ENCODE measurements around the gene HMGCLL1. TPM values are rescaled to one million over a fixed set of nuclear protein-coding genes. Genes with fewer than 3 reads are reported as not detected.

Gene HMGCLL1
- not detected for total RNA-seq

DNA sequence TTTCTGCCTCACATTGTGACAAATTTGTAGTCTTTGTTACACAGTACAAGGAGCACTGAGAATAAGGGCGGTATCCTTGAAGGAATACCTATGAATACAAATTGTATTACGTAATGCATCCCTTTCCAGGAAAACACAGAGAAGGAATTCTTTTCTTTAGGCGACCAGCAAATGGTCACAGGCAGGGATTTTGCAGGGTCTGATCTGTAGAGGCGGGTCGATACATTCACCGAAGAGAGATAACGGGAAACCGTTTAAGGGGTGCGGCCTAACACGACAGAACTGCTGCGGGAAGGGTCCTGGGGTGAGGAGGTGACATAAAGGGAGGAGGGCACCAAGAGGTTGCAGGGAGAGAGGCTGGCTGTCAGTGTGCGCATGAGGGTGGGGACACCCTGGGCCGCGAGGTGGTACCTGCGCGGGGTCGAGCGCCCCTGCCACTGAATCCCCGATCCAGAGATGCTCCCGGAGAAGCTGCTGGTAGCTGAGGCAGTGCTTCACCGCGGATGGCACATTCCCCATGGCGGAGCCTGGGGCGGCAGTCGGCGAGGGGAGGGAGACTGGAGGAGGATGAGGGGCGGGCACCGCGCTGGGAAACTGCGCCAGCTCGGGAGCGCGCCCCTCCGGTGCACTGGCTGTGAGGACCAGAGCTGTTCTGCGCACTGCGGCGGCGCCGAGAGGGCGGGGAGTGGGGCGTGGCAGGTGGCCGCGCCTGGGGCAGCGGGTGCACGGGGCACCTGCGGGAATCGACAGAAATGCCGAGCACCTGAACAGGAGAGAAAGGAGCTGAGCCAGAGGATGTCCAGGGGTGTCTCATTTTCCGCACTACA lies at the start of gene HMGCLL1:
Gene HMGCLL1 (minus strand): TSS at position 656 of the 827 bp plus-strand sequence. CDS start 137 bp downstream, at position 519.
- peaks cover 16% of the 10 kb centered on the region for H3K9me3 Mint-ChIP-seq
- ATAC-seq: no peak
- H3K27ac Mint-ChIP-seq: no peak within 1 kb of the TSS
- H3K36me3 Mint-ChIP-seq: peaks cover 14% of the 10 kb centered on the region
- H3K4me3 Mint-ChIP-seq: no peak within 1 kb of the TSS
- peaks cover 0 to 4% of the 10 kb centered on the region in 2 donors for H3K27me3 Mint-ChIP-seq
- no peak for DNase-seq (ENCODE audit: low spot score)
- no peaks in the 10 kb centered on the region for H3K4me1 Mint-ChIP-seq (ENCODE audit: low read depth in 2 of 2)

GRCh38 chr6:55621993-55622392 lies 43.0 kb upstream of the HMGCLL1 start:
- H3K27me3 Mint-ChIP-seq: no peaks in the 10 kb centered on the region
- H3K4me1 Mint-ChIP-seq (ENCODE audit: low read depth in 2 of 2): no peaks in the 10 kb centered on the region
- ATAC-seq: no peak
- H3K27ac Mint-ChIP-seq: no peak overlapping the region
- DNase-seq (ENCODE audit: low spot score): no peak
- H3K9me3 Mint-ChIP-seq: peaks cover 13% of the 10 kb centered on the region
- no peak overlapping the region for H3K4me3 Mint-ChIP-seq
- peaks cover 4% of the 10 kb centered on the region for H3K36me3 Mint-ChIP-seq

DNA sequence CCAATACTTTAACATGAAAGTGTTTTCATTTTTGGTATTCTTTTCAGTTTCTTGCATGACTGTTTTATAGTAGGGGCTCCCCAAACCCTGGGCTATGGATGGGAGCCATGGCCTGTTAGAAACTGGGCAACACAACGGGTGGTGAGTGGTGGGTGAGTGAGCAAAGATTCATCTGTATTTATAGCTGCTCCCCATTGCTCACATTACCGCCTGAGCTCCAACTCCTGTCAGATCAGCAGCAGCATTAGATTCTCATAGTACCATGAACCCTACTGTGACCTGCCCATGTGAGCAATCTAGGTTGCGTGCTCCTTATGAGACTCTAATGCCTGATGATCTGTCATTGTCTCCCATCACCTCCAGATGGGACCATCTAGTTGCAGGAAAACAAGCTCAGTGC lies 42.3 kb upstream of the HMGCLL1 start:
- Mint-ChIP-seq H3K4me1 (ENCODE audit: low read depth in 2 of 2) (no peaks in the 10 kb centered on the region), H3K9me3 (peaks cover 13% of the 10 kb centered on the region), H3K4me3 (no peak overlapping the region), H3K27ac (no peak overlapping the region), H3K27me3 (no peaks in the 10 kb centered on the region), H3K36me3 (peaks cover 4% of the 10 kb centered on the region)
- ATAC-seq (no peak), DNase-seq (ENCODE audit: low spot score) (no peak)

DNA sequence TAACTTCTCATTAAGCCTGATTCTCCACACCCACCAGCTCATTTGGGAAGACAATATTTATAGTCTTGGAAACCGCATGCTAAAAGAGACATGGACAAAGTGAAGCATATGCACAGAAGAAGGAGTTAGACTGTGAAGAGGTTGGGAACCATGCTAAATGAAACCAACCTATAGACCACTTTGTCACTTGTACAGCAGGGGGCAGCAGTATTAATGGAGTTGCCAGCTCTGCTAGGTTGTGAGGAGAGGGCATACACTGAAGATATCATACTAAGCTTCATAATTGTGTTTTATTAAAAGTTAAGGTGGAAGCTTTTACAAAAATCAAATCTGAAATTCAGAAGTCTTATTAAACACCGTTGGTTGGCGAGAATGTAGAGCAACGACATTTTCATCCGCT lies 38.3 kb upstream of the HMGCLL1 start:
- Mint-ChIP-seq H3K4me1 (ENCODE audit: low read depth in 2 of 2) (no peaks in the 10 kb centered on the region), H3K9me3 (peaks cover 12% of the 10 kb centered on the region), H3K4me3 (no peak overlapping the region)

DNA sequence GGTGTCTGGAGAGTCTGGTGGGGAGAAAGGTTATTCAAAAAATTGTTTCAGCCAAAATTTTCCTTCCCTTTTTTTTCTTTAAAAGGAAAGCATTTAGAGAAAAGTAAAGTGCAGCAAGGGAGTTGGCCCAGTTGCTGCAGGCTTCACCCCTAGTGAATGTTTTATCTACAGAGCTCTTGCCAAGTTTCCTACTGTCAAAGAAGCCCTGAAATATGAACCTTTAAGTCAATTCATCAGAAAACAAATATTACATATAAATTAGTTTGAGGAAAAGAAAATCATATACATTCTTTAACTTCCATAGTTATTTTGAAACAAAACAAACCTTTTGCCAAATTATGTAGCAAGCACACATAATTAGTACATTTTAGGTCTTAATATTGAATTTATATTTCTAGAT lies 25.0 kb upstream of the HMGCLL1 start:
- Mint-ChIP-seq H3K4me3 (no peak overlapping the region), H3K27ac (no peak overlapping the region), H3K36me3 (no peaks in the 10 kb centered on the region), H3K9me3 (peaks cover 7% of the 10 kb centered on the region), H3K27me3 (no peaks in the 10 kb centered on the region), H3K4me1 (ENCODE audit: low read depth in 2 of 2) (no peaks in the 10 kb centered on the region)
- ATAC-seq: no peak
- no peak for DNase-seq (ENCODE audit: low spot score)

More for the DNA sequence above, 38.3 kb upstream of the HMGCLL1 start:
- no peak overlapping the region for H3K27ac Mint-ChIP-seq
- DNase-seq (ENCODE audit: low spot score): no peak
- no peak for ATAC-seq
- H3K36me3 Mint-ChIP-seq: no peaks in the 10 kb centered on the region
- no peaks in the 10 kb centered on the region for H3K27me3 Mint-ChIP-seq

DNA sequence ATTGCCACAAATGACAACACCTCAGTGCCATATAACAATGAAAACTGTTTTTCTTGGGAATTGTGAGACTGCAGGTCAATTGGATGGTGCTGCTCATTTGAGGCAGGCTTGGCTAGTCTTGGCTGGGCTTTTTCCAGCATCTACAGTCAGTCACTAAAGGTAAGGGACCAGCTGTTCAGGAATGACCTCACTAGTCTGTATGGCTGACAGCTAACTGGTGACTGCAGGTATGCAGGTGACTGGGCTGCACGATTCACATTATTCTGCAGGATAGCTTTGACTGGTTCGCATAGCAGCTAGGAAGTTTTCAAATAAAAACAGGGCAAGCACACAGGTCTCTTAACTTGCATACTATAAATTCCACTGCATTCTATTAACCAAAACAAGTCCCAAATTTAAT lies 22.1 kb upstream of the HMGCLL1 start:
- no peaks in the 10 kb centered on the region for H3K27me3 Mint-ChIP-seq
- H3K36me3 Mint-ChIP-seq: no peaks in the 10 kb centered on the region
- ATAC-seq (no peak), DNase-seq (ENCODE audit: low spot score) (no peak)
- peaks cover 3% of the 10 kb centered on the region for H3K9me3 Mint-ChIP-seq
- no peak overlapping the region for H3K27ac Mint-ChIP-seq
- H3K4me3 Mint-ChIP-seq: no peak overlapping the region
- H3K4me1 Mint-ChIP-seq (ENCODE audit: low read depth in 2 of 2): no peaks in the 10 kb centered on the region

- ATAC-seq (no peak), DNase-seq (ENCODE audit: low spot score) (no peak)
- H3K27me3 Mint-ChIP-seq: no peaks in the 10 kb centered on the region
- H3K36me3 Mint-ChIP-seq: no peaks in the 10 kb centered on the region
- H3K4me1 Mint-ChIP-seq (ENCODE audit: low read depth in 2 of 2): no peaks in the 10 kb centered on the region
- H3K4me3 Mint-ChIP-seq: no peak overlapping the region
- H3K27ac Mint-ChIP-seq: no peak overlapping the region
- H3K9me3 Mint-ChIP-seq: peaks cover 12% of the 10 kb centered on the region
Observed at GRCh38 chr6:55594442-55594841, 15.4 kb upstream of the HMGCLL1 start.

DNA sequence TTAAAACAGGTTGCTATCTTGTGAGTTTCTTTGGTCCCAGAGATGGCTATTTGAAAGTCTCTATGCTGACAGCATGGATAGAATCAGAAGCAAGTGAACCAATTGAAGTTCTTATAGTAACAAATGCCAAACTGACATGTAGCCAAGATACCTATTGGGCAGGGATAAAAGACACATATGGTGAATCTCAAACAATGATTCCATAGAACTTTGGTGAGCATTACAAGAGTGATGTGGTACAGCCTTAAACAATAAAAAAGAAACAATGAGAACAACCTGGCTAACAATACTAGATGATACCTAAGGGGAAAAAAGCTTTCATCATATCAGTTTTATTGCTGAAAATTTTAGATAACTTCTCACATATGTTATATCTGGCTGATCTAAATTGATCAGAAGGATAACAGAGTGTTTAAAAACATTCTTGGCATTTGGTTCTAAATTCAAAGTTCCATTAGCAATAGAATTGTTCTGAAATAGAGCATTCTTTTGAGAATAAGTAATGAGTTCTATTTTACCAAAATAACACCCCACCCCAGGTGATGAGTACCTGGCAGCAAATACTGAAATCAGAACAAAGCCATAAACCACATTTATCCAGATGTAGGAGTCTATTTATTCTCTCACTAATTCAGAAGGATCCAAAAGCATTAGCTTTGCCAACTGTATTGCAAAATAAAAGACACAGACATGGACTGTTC lies 5.8 kb upstream of the HMGCLL1 start:
- no peak overlapping the region for H3K27ac Mint-ChIP-seq
- H3K36me3 Mint-ChIP-seq: peaks cover 9% of the 10 kb centered on the region
- H3K27me3 Mint-ChIP-seq: no peaks in the 10 kb centered on the region
- H3K9me3 Mint-ChIP-seq: peaks cover 24% of the 10 kb centered on the region
- DNase-seq (ENCODE audit: low spot score) (no peak), ATAC-seq (no peak)
- no peaks in the 10 kb centered on the region for H3K4me1 Mint-ChIP-seq (ENCODE audit: low read depth in 2 of 2)
- no peak overlapping the region for H3K4me3 Mint-ChIP-seq

GRCh38 chr6:55576811-55577210 lies 2.2 kb downstream of the HMGCLL1 start:
- H3K36me3 Mint-ChIP-seq: peaks cover 14% of the 10 kb centered on the region
- H3K27me3 Mint-ChIP-seq: peaks cover 0 to 4% of the 10 kb centered on the region in 2 donors
- no peaks in the 10 kb centered on the region for H3K4me1 Mint-ChIP-seq (ENCODE audit: low read depth in 2 of 2)
- no peak for ATAC-seq
- H3K4me3 Mint-ChIP-seq: no peak overlapping the region
- H3K27ac Mint-ChIP-seq: no peak overlapping the region
- DNase-seq (ENCODE audit: low spot score): no peak
- H3K9me3 Mint-ChIP-seq: peaks cover 17% of the 10 kb centered on the region

DNA sequence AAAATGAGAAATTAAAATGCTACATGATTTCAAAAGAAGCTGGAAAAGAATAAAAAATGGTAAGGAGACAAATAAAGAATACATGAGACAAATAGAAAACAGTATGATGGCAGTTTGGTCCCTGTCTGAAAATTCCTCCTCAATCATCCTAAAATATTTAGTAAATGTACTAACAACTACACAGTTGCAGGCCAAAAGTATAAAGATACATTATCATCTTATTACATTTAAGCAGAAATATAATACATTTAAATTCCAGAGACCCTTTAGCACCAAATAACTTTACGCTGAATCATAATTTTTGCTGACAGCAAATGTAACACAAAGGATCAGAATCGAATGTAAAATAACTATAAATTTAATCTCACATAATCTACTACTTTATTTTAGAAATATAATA lies 4.4 kb downstream of the HMGCLL1 start:
- H3K27me3 Mint-ChIP-seq: peaks cover 0 to 4% of the 10 kb centered on the region in 2 donors

GRCh38 chr6:55569638-55570037 lies 9.4 kb downstream of the HMGCLL1 start:
- H3K9me3 Mint-ChIP-seq: peaks cover 8% of the 10 kb centered on the region
- H3K27me3 Mint-ChIP-seq: no peaks in the 10 kb centered on the region
- H3K36me3 Mint-ChIP-seq: peaks cover 6% of the 10 kb centered on the region
- no peak for DNase-seq (ENCODE audit: low spot score)
- H3K27ac Mint-ChIP-seq: no peak overlapping the region
- no peak for ATAC-seq
- H3K4me1 Mint-ChIP-seq (ENCODE audit: low read depth in 2 of 2): no peaks in the 10 kb centered on the region
- no peak overlapping the region for H3K4me3 Mint-ChIP-seq

More for the DNA sequence above, 4.4 kb downstream of the HMGCLL1 start:
- no peaks in the 10 kb centered on the region for H3K4me1 Mint-ChIP-seq (ENCODE audit: low read depth in 2 of 2)
- no peak overlapping the region for H3K27ac Mint-ChIP-seq
- no peak overlapping the region for H3K4me3 Mint-ChIP-seq
- DNase-seq (ENCODE audit: low spot score): no peak
- peaks cover 16% of the 10 kb centered on the region for H3K9me3 Mint-ChIP-seq
- no peak for ATAC-seq
- peaks cover 14% of the 10 kb centered on the region for H3K36me3 Mint-ChIP-seq

DNA sequence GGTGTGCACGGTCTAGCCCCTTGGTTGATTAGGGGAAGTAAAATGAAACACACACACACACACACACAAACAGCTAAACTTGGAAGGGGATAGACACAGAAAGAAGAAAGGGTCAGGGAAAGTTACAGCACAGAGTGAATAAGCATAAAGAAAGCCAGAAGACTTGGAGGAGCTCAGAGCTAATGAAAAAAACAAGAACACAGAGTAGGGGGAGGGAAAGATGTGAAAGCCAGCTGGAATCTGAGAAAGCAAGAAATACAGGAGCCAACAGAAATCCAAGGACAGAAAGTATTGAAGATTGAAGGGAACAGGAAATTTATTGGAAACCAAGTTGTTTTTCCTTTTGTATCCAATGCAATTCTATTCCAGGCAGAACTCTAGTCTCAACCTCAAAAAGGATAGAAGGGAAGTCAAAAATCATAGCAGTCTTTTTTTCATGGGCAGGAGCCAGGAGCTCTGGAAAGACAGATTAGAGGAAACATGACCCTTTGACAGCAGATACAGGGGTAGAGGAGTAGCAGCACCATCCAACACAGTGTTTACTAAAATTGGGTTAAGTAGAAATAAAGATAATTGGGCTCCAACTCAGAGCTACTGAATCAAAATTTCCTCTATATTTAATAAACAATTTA lies 10.1 kb downstream of the HMGCLL1 start:
- DNase-seq (ENCODE audit: low spot score) (no peak), ATAC-seq (no peak)
- Mint-ChIP-seq H3K36me3 (peaks cover 6% of the 10 kb centered on the region), H3K4me3 (no peak overlapping the region), H3K4me1 (ENCODE audit: low read depth in 2 of 2) (no peaks in the 10 kb centered on the region), H3K27ac (no peak overlapping the region), H3K27me3 (no peaks in the 10 kb centered on the region), H3K9me3 (peaks cover 8% of the 10 kb centered on the region)

DNA sequence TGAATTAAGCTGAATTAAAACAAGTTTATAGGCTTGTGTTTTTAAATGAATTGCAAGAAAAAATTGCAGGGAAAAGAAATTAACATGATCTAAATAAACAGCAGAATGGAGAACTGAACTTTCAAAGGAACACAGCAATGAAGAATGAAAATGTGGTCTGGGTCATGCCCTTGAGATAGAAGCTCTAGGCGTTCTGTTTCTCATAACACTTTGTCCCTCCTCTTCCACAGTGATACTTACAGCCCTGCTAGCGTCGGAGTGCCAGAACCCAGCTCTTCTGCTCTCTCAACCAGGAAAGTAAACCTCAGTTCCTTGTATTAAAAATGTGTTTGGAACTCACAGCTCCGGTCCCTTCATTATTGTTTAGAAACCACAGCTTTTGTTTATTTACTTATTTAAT lies 11.4 kb downstream of the HMGCLL1 start:
- Mint-ChIP-seq H3K27me3 (no peaks in the 10 kb centered on the region), H3K4me1 (ENCODE audit: low read depth in 2 of 2) (no peaks in the 10 kb centered on the region), H3K36me3 (peaks cover 6% of the 10 kb centered on the region), H3K9me3 (peaks cover 5% of the 10 kb centered on the region), H3K4me3 (no peak overlapping the region), H3K27ac (no peak overlapping the region)
- DNase-seq (ENCODE audit: low spot score): no peak
- ATAC-seq: no peak

Data from natural killer cell treated with Interleukin-12 subunit alpha and Interleukin-12 subunit beta and Interleukin-15 and Interleukin-18, amount 100 ng/mL, for 72 hours (primary cell).